A549 (cell line): ENCODE results near the gene AQR. TPM values are rescaled to one million over a fixed set of nuclear protein-coding genes. Genes with fewer than 3 reads are reported as not detected.
"Not testable (repeated sequence)": the region's sequence is repeated elsewhere in the genome, so short reads cannot be mapped to it uniquely, and the experiment has no call there.

Source experiments
- ATAC-seq, 2 experiments: fragments of 200-7000 bp in 1 of 2; fragments of >200 bp in 1 of 2; cut with Nextera tagmentation in 1 of 2; cut with Tn5 transposase in 1 of 2; 3 replicates each; pipeline versions ENCODE4 v1.8.0 to v1.9.1; 2018 to 2020; ENCODE audit warnings: mild to moderate bottlenecking in 1 of 2, moderate library complexity in 1 of 2
- CTCF ChIA-PET: fragments of 300-600 bp; sonication (Branson Sonifier 250); formaldehyde crosslinking; extraction: SDS; loops from one replicate; lab custom pipeline; 2021; ENCODE audit warnings: antibody characterized with exemption, inconsistent platforms; lab: Yijun Ruan, JAX
- POLR2A ChIA-PET: fragments of 350-600 bp; formaldehyde crosslinking; extraction: SDS; loops from one replicate; lab custom pipeline; 2021; ENCODE audit warnings: antibody characterized with exemption, inconsistent platforms; lab: Yijun Ruan, JAX
- DNase-seq, 2 experiments: peaks; one replicate each; pipeline versions ENCODE4 v3.0.0 to v3.0.0-alpha.2; 2011 to 2016; ENCODE audit warnings: low read depth in 1 of 2, low spot score in 1 of 2
- FAIRE-seq: peaks from 2 replicates; lab custom pipeline; 2011; peaks lifted over from hg19 to GRCh38; lab: Jason Lieb, UNC
- H3K27ac ChIP-seq, 2 experiments: fragments of >200 bp; sonication (Bioruptor Twin); formaldehyde crosslinking; 3 replicates each; pipeline ENCODE4 v1.5.1; 2016 to 2017
- H3K4me1 ChIP-seq: fragments of >200 bp; sonication (Bioruptor Twin); formaldehyde crosslinking; 3 replicates; pipeline ENCODE4 v1.6.1; 2016
- H3K4me2 ChIP-seq: fragments of >200 bp; sonication (Bioruptor Twin); formaldehyde crosslinking; 3 replicates; pipeline ENCODE4 v1.6.1; 2016
- H3K4me3 ChIP-seq: fragments of >200 bp; sonication (Bioruptor Twin); formaldehyde crosslinking; 3 replicates; pipeline ENCODE4 v1.5.1; 2016
- H3K9me3 ChIP-seq: fragments of >200 bp; sonication (Bioruptor Twin); formaldehyde crosslinking; 3 replicates; pipeline ENCODE4 v1.6.1; 2016
- BHLHE40 ChIP-seq: IDR thresholded peaks from 2 replicates; pipeline ENCODE4 v1.6.1; 2012; ENCODE audit warnings: low read depth, low read length, inconsistent platforms
- CEBPB ChIP-seq, 2 experiments: fragments of >200 bp in 1 of 2; sonication (Bioruptor Twin) in 1 of 2; formaldehyde crosslinking in 1 of 2; IDR thresholded peaks; 2 replicates each; pipeline ENCODE4 v1.6.1; 2012 to 2016
- CHD4 ChIP-seq: fragments of 200-600 bp; sonication (generic); IDR thresholded peaks from 2 replicates; pipeline ENCODE4 v1.6.1; 2016; ENCODE audit warnings: antibody characterized with exemption, mild to moderate bottlenecking, borderline replicate concordance
- E2F6 ChIP-seq: IDR thresholded peaks from 2 replicates; pipeline ENCODE4 v1.6.1; 2012; ENCODE audit warnings: low read depth, borderline replicate concordance
- ELK1 ChIP-seq: fragments of 150-350 bp; IDR thresholded peaks from 2 replicates; pipeline ENCODE4 v1.6.1; 2014; ENCODE audit warnings: low read depth, mild to moderate bottlenecking, low read length
- GATA3 ChIP-seq: IDR thresholded peaks from 2 replicates; pipeline ENCODE4 v1.6.1; 2012; ENCODE audit warnings: borderline replicate concordance
- HMGXB4 ChIP-seq: fragments of 250-450 bp; sonication (Bioruptor Pico); IDR thresholded peaks from 2 replicates; pipeline ENCODE4 v1.5.0; 2021; ENCODE audit warnings: mild to moderate bottlenecking, moderate library complexity, borderline replicate concordance
- HOXB13 ChIP-seq: fragments of 250-450 bp; sonication (Bioruptor Pico); IDR thresholded peaks from 2 replicates; pipeline ENCODE4 v1.5.0; 2020; ENCODE audit warnings: low read depth, mild to moderate bottlenecking, moderate library complexity
- JUNB ChIP-seq: fragments of >200 bp; sonication (Bioruptor Twin); formaldehyde crosslinking; IDR thresholded peaks from 2 replicates; pipeline ENCODE4 v1.6.1; 2016
- KDM1A ChIP-seq: fragments of 200-600 bp; sonication (generic); IDR thresholded peaks from 2 replicates; pipeline ENCODE4 v1.6.1; 2016; ENCODE audit warnings: low read depth, mild to moderate bottlenecking
- KDM5A ChIP-seq: fragments of 200-600 bp; sonication (generic); IDR thresholded peaks from 2 replicates; pipeline ENCODE4 v1.6.1; 2016; ENCODE audit warnings: antibody characterized with exemption, mild to moderate bottlenecking
- MAFK ChIP-seq: fragments of 450-650 bp; IDR thresholded peaks from 2 replicates; pipeline ENCODE4 v1.6.1; 2014; ENCODE audit not compliant: partially characterized antibody
- MAX ChIP-seq: IDR thresholded peaks from 2 replicates; pipeline ENCODE4 v1.6.1; 2012
- PBX3 ChIP-seq: IDR thresholded peaks from 2 replicates; pipeline ENCODE4 v1.6.1; 2012
- RCOR1 ChIP-seq: fragments of 150-350 bp; IDR thresholded peaks from 2 replicates; pipeline ENCODE4 v1.6.1; 2014; ENCODE audit warnings: antibody characterized with exemption, low read length, low read depth
- SMC3 ChIP-seq: fragments of >200 bp; sonication (Bioruptor Twin); formaldehyde crosslinking; IDR thresholded peaks from 3 replicates; pipeline ENCODE4 v1.6.1; 2018; ENCODE audit warnings: inconsistent platforms
- TP53 ChIP-seq: fragments of 250-450 bp; sonication (Bioruptor Pico); IDR thresholded peaks from 2 replicates; pipeline ENCODE4 v1.5.0; 2021; ENCODE audit warnings: mild to moderate bottlenecking, moderate library complexity
- ZSCAN20 ChIP-seq: fragments of 250-450 bp; sonication (Bioruptor Pico); IDR thresholded peaks from 2 replicates; pipeline ENCODE4 v1.8.0; 2022; ENCODE audit warnings: mild to moderate bottlenecking, moderate library complexity
- WGBS: methylation state at CpG from one replicate; pipeline ENCODE4 v1.1.6; 2017; ENCODE audit errors: missing lambda C conversion rate; 5-methylcytosine and 5-hydroxymethylcytosine counted together
- polyA plus RNA-seq, 4 experiments: library from polyadenylated mRNA; depleted of rRNA in 3 of 4; stranded (reverse); fragments of >200 nt; fragmentation: RNase III in 1 of 4; extraction: RNeasy Plus Mini Kit Qiagen cat#74134 plus additional on column Dnase treatment in 1 of 4; gene quantifications; 2 replicates in 3 of 4; 3 replicates in 1 of 4; pipeline ENCODE4 v1.2.3, GENCODE V29; 2011 to 2017

AQR gene
- polyA plus RNA-seq, 2 of the 4 experiments (the other 2 are of a cell fraction) = 22.3 to 58.5 TPM

- POLR2A ChIA-PET = interaction anchor here (0.5 kb wide), 1 partner anchor 9 kb away, joined by 7 read pairs; no protein-coding TSS in a partner anchor
- ATAC-seq (no peak), FAIRE-seq (no peak)
Observed at GRCh38 chr15:34941185-34941698, 28.3 kb downstream of the AQR start.

GRCh38 chr15:34933432-34933975 lies 36.0 kb downstream of the AQR start:
- ATAC-seq (no peak), DNase-seq (no peak)
- H3K27ac ChIP-seq = no peak overlapping the region
- TF ChIP-seq TP53 (CRISPR knock-in tag) (no peak), ELK1 (no peak)
- TF ChIP-seq, all 56 proteins: peak for 0
- ChIA-PET CTCF (interaction anchor here (0.8 to 1.0 kb wide), 2 partner anchors 13 to 324 kb away, joined by 4 to 5 read pairs; no protein-coding TSS in a partner anchor), POLR2A (no interaction called here)
- no peaks in the 10 kb centered on the region for H3K4me1 ChIP-seq
- H3K4me2 ChIP-seq = no peak overlapping the region
- no peak overlapping the region for H3K4me3 ChIP-seq
- 84% methylated on average over 3 of the region's 3 CpGs for whole genome bisulfite sequencing
- H3K9me3 ChIP-seq = no peaks in the 10 kb centered on the region
- FAIRE-seq = peak; percentile 36

More at GRCh38 chr15:34941185-34941698, 28.3 kb downstream of the AQR start:
- Histone ChIP-seq H3K4me1 (no peaks in the 10 kb centered on the region), H3K4me2 (no peak overlapping the region), H3K4me3 (no peak overlapping the region), H3K9me3 (no peaks in the 10 kb centered on the region)
- DNase-seq = no peak
- 91% methylated on average over 2 of the region's 2 CpGs for WGBS
- CTCF ChIA-PET = interaction anchor here (0.6 to 2.8 kb wide), 5 partner anchors 13 to 233 kb away, joined by 3 to 8 read pairs (median 4); partner anchors contain the start of gene AQR
- TF ChIP-seq MAFK = peak; percentile 88
- TF ChIP-seq SMC3 = no peak
- no peak for TF ChIP-seq BHLHE40
- TF ChIP-seq, all 56 proteins: peak for 1
- no peak overlapping the region for H3K27ac ChIP-seq

- H3K4me1 ChIP-seq, H3K4me3 ChIP-seq, H3K27ac ChIP-seq, FAIRE-seq, DNase-seq, POLR2A ChIA-PET, ATAC-seq, H3K9me3 ChIP-seq, H3K4me2 ChIP-seq, CTCF ChIA-PET: not testable (repeated sequence)
- peak; percentile 57 for TF ChIP-seq KDM1A
- 95% methylated on average over 6 of the region's 6 CpGs for WGBS
Observed at GRCh38 chr15:34928349-34928748, 41.2 kb downstream of the AQR start.

GRCh38 chr15:34927726-34928125 lies 41.8 kb downstream of the AQR start:
- ATAC-seq (peak; percentile 80 to 84), DNase-seq (peak; percentile 12 to 78), FAIRE-seq (no peak)
- ChIA-PET POLR2A (no interaction called here), CTCF (interaction anchor here (0.8 to 1.0 kb wide), 3 partner anchors 10 to 306 kb away, joined by 3 read pairs; no protein-coding TSS in a partner anchor)
- Histone ChIP-seq H3K4me3 (no peak overlapping the region), H3K4me1 (0 out of 3 replicates have a peak, but pooled peaks cover 4% of the 10 kb centered on the region), H3K4me2 (no peak overlapping the region), H3K9me3 (no peaks in the 10 kb centered on the region), H3K27ac (no peak overlapping the region)
- 0 out of 2 replicates have a peak, but pooled peaks have one; percentile 23 for TF ChIP-seq MAX
- TF ChIP-seq HOXB13 (CRISPR knock-in tag) = no peak
- TF ChIP-seq ZSCAN20 = no peak
- no peak for TF ChIP-seq CHD4
- TF ChIP-seq E2F6 = no peak
- no peak for TF ChIP-seq RCOR1
- no peak for TF ChIP-seq JUNB
- TF ChIP-seq BHLHE40 = 0 out of 2 replicates have a peak, but pooled peaks have one; percentile 9
- no peak for TF ChIP-seq GATA3
- no peak for TF ChIP-seq CEBPB (IDR thresholded peaks at IDR 0.05)
- no peak for TF ChIP-seq KDM5A
- no peak for TF ChIP-seq HMGXB4
- TF ChIP-seq PBX3 = no peak
- WGBS = 81% methylated on average over 2 of the region's 2 CpGs
